HG03520 (cell line): ENCODE results near the gene ATOH7.

Experiments
- ATAC-seq: cut with Tn5 transposase; IDR thresholded peaks from one replicate; pipeline ENCODE4 v1.9.1; 2021; ENCODE audit warnings: mild to moderate bottlenecking, moderate library complexity; ENCODE audit not compliant: unreplicated experiment

The ATOH7 gene

DNA sequence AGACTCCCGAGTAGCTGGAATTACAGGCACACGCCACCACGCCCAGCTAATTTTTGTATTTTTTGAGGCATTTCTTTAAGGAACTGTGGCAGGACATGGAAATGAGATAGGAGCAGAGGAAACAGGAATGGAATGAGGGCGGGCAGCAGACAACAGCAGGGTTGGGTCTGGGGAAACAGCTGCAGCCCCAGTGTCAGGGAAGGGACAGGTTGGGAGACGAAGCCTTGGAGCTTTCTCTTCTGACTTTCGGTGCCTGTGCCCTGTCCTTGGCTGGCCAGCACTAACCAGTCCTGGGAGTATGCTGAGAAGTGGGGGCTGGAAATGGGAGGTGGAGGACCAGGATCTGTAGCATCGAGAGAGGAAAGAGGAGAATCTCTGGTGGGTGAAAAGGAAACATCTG, 47.4 kb downstream of the ATOH7 start:
- ATAC-seq, result no peak
